Uterine smooth muscle cell (primary cell): Measurements from ENCODE around the gene ZNF22. TPM values are rescaled to one million over a fixed set of nuclear protein-coding genes. Genes with fewer than 3 reads are reported as not detected.

Source experiments
- total RNA-seq: library from RNA; depleted of rRNA; stranded (reverse); fragments of >200 nt; gene quantifications from 2 replicates; pipeline ENCODE4 v1.2.3, GENCODE V29; 2014

The ZNF22 gene
- total RNA-seq = 14.9 and 15.4 TPM in 2 replicates

DNA sequence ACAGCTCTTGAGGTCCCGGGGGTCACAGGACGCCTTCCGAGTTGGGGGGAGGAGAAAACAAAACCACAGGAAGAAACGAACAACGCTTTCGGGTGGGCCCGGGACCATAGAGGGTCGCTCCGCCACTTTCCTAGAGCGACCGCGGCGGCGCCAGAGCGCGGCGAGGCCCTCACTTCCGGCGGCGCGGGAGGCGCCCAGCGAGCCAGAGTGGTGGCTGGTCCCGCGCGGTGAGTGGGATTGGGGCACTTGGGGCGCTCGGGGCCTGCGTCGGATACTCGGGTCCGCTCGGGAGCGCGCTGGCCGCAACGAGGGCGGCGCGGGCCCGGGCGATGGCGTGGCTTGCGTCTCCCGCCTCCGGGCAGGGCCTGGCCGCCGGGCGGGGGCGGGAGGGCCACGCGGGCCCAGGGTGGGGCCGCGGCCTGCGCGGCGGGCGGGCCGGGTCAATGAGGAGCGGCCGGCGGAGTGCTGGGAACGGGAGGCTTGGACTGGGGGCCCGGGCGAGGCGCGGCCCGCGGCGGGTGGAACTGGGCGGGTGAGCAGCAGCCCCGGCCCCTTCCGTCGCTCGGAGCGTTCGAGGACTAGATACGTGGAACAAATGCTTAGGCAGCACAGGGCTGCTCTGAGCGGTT lies at the start of gene ZNF22:
ZNF22 (plus strand) TSS at position 172 of the 629 bp plus-strand sequence. CDS start 2,446 bp downstream, outside the sequence.

DNA sequence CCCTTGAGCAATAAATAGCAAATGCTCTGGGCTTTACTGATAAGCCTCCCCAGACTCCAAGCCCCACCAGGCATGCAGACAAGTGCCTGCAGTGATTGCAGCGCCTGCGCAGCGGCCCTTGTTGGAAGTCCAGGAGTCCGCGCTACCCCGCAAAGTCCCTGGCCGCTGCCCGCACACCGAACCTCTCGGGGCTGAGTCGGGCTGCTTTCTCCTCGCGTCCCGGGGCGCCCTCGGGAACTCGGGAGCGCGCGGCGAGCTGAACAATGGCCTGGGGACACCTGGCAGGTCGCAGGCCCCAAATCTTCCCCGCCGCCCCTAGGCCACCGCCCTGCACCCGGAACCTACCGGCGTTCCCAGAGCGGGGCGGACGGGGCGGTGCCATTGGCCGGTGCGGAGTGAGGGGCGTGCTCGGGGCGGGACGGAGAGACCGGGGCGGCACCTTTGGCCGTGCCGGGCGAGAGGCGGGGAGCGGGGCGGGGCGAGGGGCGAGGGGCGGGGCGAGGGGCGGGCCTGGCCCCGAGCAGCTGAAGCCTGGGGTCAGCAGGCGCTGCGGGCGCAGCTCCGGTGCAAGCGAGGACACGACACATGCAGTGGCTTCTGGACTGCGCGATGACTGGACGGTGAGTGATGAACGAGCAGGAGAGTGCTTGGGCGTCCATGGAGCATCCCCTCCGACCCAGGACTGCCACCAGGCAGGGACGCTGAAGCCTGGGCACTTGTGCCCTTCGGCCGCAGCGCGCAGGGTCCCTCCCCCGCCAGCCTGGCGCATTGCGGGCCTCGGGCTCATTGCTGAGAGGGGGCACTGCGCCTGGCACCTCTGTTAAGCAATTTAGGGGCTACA lies 41.3 kb upstream of the ZNF22 start, which contains the start of gene RASSF4:
RASSF4 (plus strand) TSS at position 556 of the 841 bp plus-strand sequence. CDS start 10,401 bp downstream, outside the sequence.

DNA sequence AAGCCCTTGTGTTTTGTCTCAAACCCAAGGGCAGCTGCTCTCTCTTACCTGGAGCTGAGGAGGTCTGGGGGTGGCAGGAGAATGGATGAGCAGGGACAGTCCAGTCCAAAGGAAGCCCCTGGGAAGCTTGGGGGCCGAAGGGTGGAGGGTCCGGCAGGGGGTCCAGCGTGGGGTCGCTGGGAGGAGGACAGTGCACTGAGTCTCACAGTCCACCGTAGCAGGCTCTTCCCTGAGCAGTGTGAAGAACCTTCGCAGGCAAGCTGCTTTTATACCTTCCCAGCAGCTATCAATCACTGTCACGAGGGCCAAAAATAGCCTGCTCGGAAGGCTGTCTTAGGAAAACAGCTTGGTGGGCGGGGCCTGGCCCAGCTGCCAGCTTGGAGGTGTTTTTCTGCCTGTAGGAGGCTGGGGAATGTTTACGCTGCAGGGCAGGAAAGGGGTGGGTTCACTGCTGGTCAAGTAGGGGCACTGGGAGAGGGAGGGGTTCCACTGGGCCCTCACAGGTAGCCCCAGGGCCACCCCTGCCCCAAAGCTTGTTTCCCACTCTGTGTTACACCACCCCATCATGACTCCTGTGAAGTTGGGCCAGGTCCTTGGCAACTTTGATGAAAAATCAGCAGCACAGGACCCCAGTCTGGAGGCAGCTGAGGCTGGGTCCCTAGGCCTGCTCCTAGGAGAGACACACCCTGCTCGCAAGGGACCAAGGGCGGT lies 22.0 kb upstream of the ZNF22 start, which contains the start of gene DEPP1:
DEPP1 (minus strand) TSS at position 240 of the 711 bp plus-strand sequence. CDS start 779 bp downstream, outside the sequence.

Other genes with a start within 250 kb of the ZNF22 start
- not detected in 2 replicates for gene TMEM72, start 89.6 kb upstream of the ZNF22 start, total RNA-seq
- 3.8 and 6.0 TPM in 2 replicates for gene RASSF4, start 41.1 kb upstream of the ZNF22 start, total RNA-seq
- 0.44 and 2.0 TPM in 2 replicates for gene DEPP1, start 22.1 kb upstream of the ZNF22 start, total RNA-seq